HCT116 (cell line): ENCODE data around the gene SFTPB. TPM values are rescaled to one million over a fixed set of nuclear protein-coding genes. Genes with fewer than 3 reads are reported as not detected.

Source experiments
- ATAC-seq: fragments of 200-7000 bp; cut with Tn5 transposase; 2 replicates; pipeline ENCODE4 v1.9.1; 2020; ENCODE audit warnings: mild to moderate bottlenecking, moderate library complexity
- BruUV-seq: library from RNA; stranded (reverse); fragments of 400-500 nt; replicated peaks from 2 replicates; lab custom pipeline; 2021; lab: Mats Ljungman, UMichigan
- CTCF ChIA-PET: fragments of 300-600 bp; sonication (Branson Sonifier 250); formaldehyde crosslinking; loops from one replicate; lab custom pipeline; 2021; ENCODE audit warnings: antibody characterized with exemption; lab: Charles Lee
- POLR2A ChIA-PET: fragments of 300-600, 350-600 bp; sonication (Branson Sonifier 250); formaldehyde crosslinking; loops from one replicate; lab custom pipeline; 2021; ENCODE audit warnings: antibody characterized with exemption; lab: Charles Lee
- RAD21 ChIA-PET, 2 experiments: fragments of 300-600 bp; sonication (Branson Sonifier 250); formaldehyde crosslinking; loops; one replicate each; lab custom pipeline; 2023; ENCODE audit warnings: low total read pairs in 2 of 2; ENCODE audit not compliant: uncharacterized antibody in 2 of 2, unreplicated experiment in 2 of 2, low non-redundant PET in 1 of 2; lab: Charles Lee
- DNase-seq: peaks from one replicate; pipeline ENCODE4 v3.0.0-alpha.2; 2010; ENCODE audit warnings: low read depth, low spot score
- H2AFZ ChIP-seq: fragments of 200-600 bp; shearing (Covaris generic), sonication (generic); 2 replicates; pipeline ENCODE4 v1.6.1; 2017; ENCODE audit warnings: low read depth, mixed run types, mixed read lengths, antibody characterized with exemption, low read length; ENCODE audit not compliant: poor library complexity, severe bottlenecking
- H3K27ac ChIP-seq: 2 replicates; pipeline ENCODE4 v1.5.1; 2012; ENCODE audit warnings: low read depth, low read length
- H3K27me3 ChIP-seq: fragments of 200-600 bp; sonication (generic); 2 replicates; pipeline ENCODE4 v1.6.1; 2016; ENCODE audit warnings: mixed run types, low read length, mixed read lengths; ENCODE audit not compliant: insufficient read depth
- H3K36me3 ChIP-seq, 2 experiments: fragments of 200-500 bp in 1 of 2; fragments of 200-600 bp in 1 of 2; sonication (Bioruptor generic) in 1 of 2; sonication (generic) in 1 of 2; 2 replicates each; pipeline versions ENCODE4 v1.5.1 to v1.6.1; 2014 to 2016; ENCODE audit warnings: low read length in 2 of 2, inconsistent platforms in 1 of 2, mixed read lengths in 1 of 2, mixed run types in 1 of 2; ENCODE audit not compliant: insufficient read depth in 2 of 2, control insufficient read depth in 1 of 2
- H3K4me1 ChIP-seq, 2 experiments: fragments of 200-600 bp in 1 of 2; sonication (generic) in 1 of 2; 2 replicates each; pipeline versions ENCODE4 v1.5.1 to v1.6.1; 2012 to 2017; ENCODE audit warnings: low read length in 2 of 2, inconsistent platforms in 1 of 2, mild to moderate bottlenecking in 1 of 2, mixed read lengths in 1 of 2, mixed run types in 1 of 2, moderate library complexity in 1 of 2; ENCODE audit not compliant: insufficient read depth in 2 of 2, control insufficient read depth in 1 of 2
- H3K4me2 ChIP-seq: fragments of 200-600 bp; sonication (generic); 2 replicates; pipeline ENCODE4 v1.6.1; 2017; ENCODE audit warnings: mixed run types, low read length, mixed read lengths
- H3K4me3 ChIP-seq, 2 experiments: fragments of 200-600 bp in 1 of 2; sonication (generic) in 1 of 2; replicated peaks in 1 of 2; 2 replicates each; pipeline ENCODE4 v1.5.1; 2011 to 2016; ENCODE audit warnings: low read length in 2 of 2, control low read depth in 1 of 2, low read depth in 1 of 2, mild to moderate bottlenecking in 1 of 2, mixed read lengths in 1 of 2, mixed run types in 1 of 2
- H3K79me2 ChIP-seq: fragments of 200-600 bp; sonication (generic); 2 replicates; pipeline ENCODE4 v1.6.1; 2017; ENCODE audit warnings: mild to moderate bottlenecking, mixed run types, low read length, moderate library complexity, mixed read lengths; ENCODE audit not compliant: insufficient read depth
- H3K9ac ChIP-seq: fragments of 200-600 bp; sonication (generic); 2 replicates; pipeline ENCODE4 v1.6.1; 2016; ENCODE audit warnings: low read length, mixed read lengths
- H3K9me2 ChIP-seq: fragments of 200-600 bp; sonication (generic), shearing (Covaris generic); 2 replicates; pipeline ENCODE4 v1.6.1; 2017; ENCODE audit warnings: mixed run types, mild to moderate bottlenecking, moderate library complexity; ENCODE audit not compliant: insufficient read depth
- H3K9me3 ChIP-seq, 2 experiments: fragments of 200-500 bp in 1 of 2; fragments of 200-600 bp in 1 of 2; sonication (Bioruptor generic) in 1 of 2; sonication (generic) in 1 of 2; 2 replicates each; pipeline ENCODE4 v1.6.1; 2014 to 2017; ENCODE audit warnings: low read length in 2 of 2, mixed read lengths in 2 of 2, inconsistent platforms in 1 of 2, low read depth in 1 of 2, mild to moderate bottlenecking in 1 of 2, mixed run types in 1 of 2, moderate library complexity in 1 of 2; ENCODE audit not compliant: control insufficient read depth in 1 of 2, insufficient read depth in 1 of 2
- H4K20me1 ChIP-seq: fragments of 200-600 bp; sonication (generic), shearing (Covaris generic); 2 replicates; pipeline ENCODE4 v1.6.1; 2017; ENCODE audit warnings: mixed run types, mild to moderate bottlenecking, moderate library complexity; ENCODE audit not compliant: insufficient read depth
- ATF3 ChIP-seq: IDR thresholded peaks from 2 replicates; pipeline ENCODE4 v1.6.1; 2012
- CEBPB ChIP-seq: IDR thresholded peaks from 2 replicates; pipeline ENCODE4 v1.6.1; 2012; ENCODE audit warnings: low read depth
- CTCF ChIP-seq, 3 experiments: fragments of 200-600 bp in 1 of 3; sonication (generic) in 1 of 3; IDR thresholded peaks in 2 of 3; conservative IDR thresholded peaks in 1 of 3; 2 replicates each; pipeline ENCODE4 v1.5.1; 2012 to 2017; ENCODE audit warnings: low read depth in 2 of 3, low read length in 2 of 3, antibody characterized with exemption in 1 of 3, borderline replicate concordance in 1 of 3, control low read depth in 1 of 3, mild to moderate bottlenecking in 1 of 3, mixed read lengths in 1 of 3, mixed run types in 1 of 3, moderate library complexity in 1 of 3; ENCODE audit not compliant: insufficient read depth in 1 of 3
- EGR1 ChIP-seq: IDR thresholded peaks from 2 replicates; pipeline ENCODE4 v1.6.1; 2012; ENCODE audit warnings: low read depth
- ELF1 ChIP-seq: IDR thresholded peaks from 2 replicates; pipeline ENCODE4 v1.6.1; 2012; ENCODE audit warnings: low read depth, borderline replicate concordance
- EZH2 ChIP-seq: fragments of 200-600 bp; sonication (generic); IDR thresholded peaks from 2 replicates; pipeline ENCODE4 v1.6.1; 2017; ENCODE audit warnings: antibody characterized with exemption, mixed run types
- FOSL1 ChIP-seq: IDR thresholded peaks from 2 replicates; pipeline ENCODE4 v1.6.1; 2012; ENCODE audit warnings: low read depth
- JUND ChIP-seq: IDR thresholded peaks from 2 replicates; pipeline ENCODE4 v1.6.1; 2012
- MAX ChIP-seq: IDR thresholded peaks from 2 replicates; pipeline ENCODE4 v1.6.1; 2012
- POLR2A ChIP-seq: IDR thresholded peaks from 2 replicates; pipeline ENCODE4 v1.7.0; 2011; ENCODE audit warnings: borderline replicate concordance; ENCODE audit not compliant: insufficient read depth, insufficient read length; ENCODE audit errors: extremely low read depth
- POLR2AphosphoS5 ChIP-seq: IDR thresholded peaks from 2 replicates; pipeline ENCODE4 v1.6.1; 2011; ENCODE audit warnings: mild to moderate bottlenecking, low read depth, low read length, moderate library complexity
- SIN3A ChIP-seq: IDR thresholded peaks from 2 replicates; pipeline ENCODE4 v1.6.1; 2012; ENCODE audit warnings: low read depth
- SP1 ChIP-seq: IDR thresholded peaks from 2 replicates; pipeline ENCODE4 v1.6.1; 2012; ENCODE audit warnings: low read depth
- SRF ChIP-seq: IDR thresholded peaks from 2 replicates; pipeline ENCODE4 v1.6.1; 2012; ENCODE audit warnings: low read depth
- TCF7L2 ChIP-seq: IDR thresholded peaks from 2 replicates; pipeline ENCODE4 v1.7.0; 2011; ENCODE audit warnings: borderline replicate concordance, inconsistent platforms; ENCODE audit not compliant: insufficient read depth, insufficient read length; ENCODE audit errors: extremely low read depth
- ZBTB33 ChIP-seq: IDR thresholded peaks from 2 replicates; pipeline ENCODE4 v1.6.1; 2011; ENCODE audit warnings: mild to moderate bottlenecking, low read length, moderate library complexity; ENCODE audit not compliant: insufficient replicate concordance; ENCODE audit errors: extremely low read depth
- ZFX ChIP-seq: fragments of 450-650 bp; IDR thresholded peaks from 2 replicates; pipeline ENCODE4 v1.6.1; 2017
- intact Hi-C: fragments of 100-400 bp; cut with micrococcal nuclease; formaldehyde crosslinking; loops from 2 replicates; pipeline ENCODE4 v1.10.0; 2022
- total RNA-seq: library from RNA; stranded (reverse); gene quantifications from one replicate; pipeline ENCODE4 v1.2.1, GENCODE V29; 2021; ENCODE audit not compliant: unreplicated experiment

Gene SFTPB
- total RNA-seq, 1 experiment from 2014 or later: 13.3 TPM

GRCh38 chr2:85709401-85709811 lies 41.4 kb upstream of the SFTPB start:
- no peak overlapping the region for H2AFZ ChIP-seq

More at GRCh38 chr2:85709401-85709811, 41.4 kb upstream of the SFTPB start:
- Histone ChIP-seq H3K9me2 (no peaks in the 10 kb centered on the region), H3K4me1 (peaks cover 0 to 19% of the 10 kb centered on the region in 2 experiments; a peak in 1 of 4 replicates), H3K27ac (no peak overlapping the region), H3K9me3 (no peaks in the 10 kb centered on the region), H3K4me3 (no peak overlapping the region), H3K9ac (no peak overlapping the region), H3K27me3 (no peaks in the 10 kb centered on the region), H3K4me2 (no peak overlapping the region), H3K36me3 (no peaks in the 10 kb centered on the region), H3K79me2 (no peaks in the 10 kb centered on the region), H4K20me1 (no peaks in the 10 kb centered on the region)
- POLR2A ChIA-PET: no interaction called here
- ATAC-seq (no peak), DNase-seq (no peak)
- CTCF ChIA-PET: interaction anchor here (0.7 to 4.6 kb wide), 5 partner anchors 10 to 72 kb away, joined by 3 to 29 read pairs (median 3); no protein-coding TSS in a partner anchor
- no TSS peak for BruUV-seq
- RAD21 ChIA-PET: interaction anchor here in 1 of 2 experiments (0.6 kb wide), 1 partner anchor 66 kb away, joined by 4 read pairs; no protein-coding TSS in a partner anchor
- intact Hi-C loops: no loop called here
- no peak for TF ChIP-seq ATF3
- no peak for TF ChIP-seq CEBPB
- TF ChIP-seq EGR1: no peak
- TF ChIP-seq CTCF (IDR thresholded peaks at IDR 0.05 in 2 of 3, conservative IDR thresholded peaks at IDR 0.05 in 1 of 3; ENCODE audit: borderline replicate concordance in 1 of 3, insufficient read depth in 1 of 3, low read depth in 2 of 3, low read length in 2 of 3): no peak
- TF ChIP-seq TCF7L2: no peak
- TF ChIP-seq JUND: no peak
- TF ChIP-seq SIN3A: no peak
- TF ChIP-seq POLR2AphosphoS5: no peak
- TF ChIP-seq SRF: no peak
- no peak for TF ChIP-seq POLR2A
- TF ChIP-seq EZH2: no peak
- no peak for TF ChIP-seq ELF1
- no peak for TF ChIP-seq ZBTB33
- TF ChIP-seq SP1: no peak
- no peak for TF ChIP-seq FOSL1
- TF ChIP-seq ZFX: no peak
- TF ChIP-seq MAX: no peak
